Naive B cell (primary cell): ENCODE data around the gene LAMC1. TPM values are rescaled to one million over a fixed set of nuclear protein-coding genes. Genes with fewer than 3 reads are reported as not detected.

Source experiments
- ATAC-seq, 2 donors: fragments of 150-1000 bp; cut with Tn5 transposase; 2 replicates each; pipeline ENCODE4 v1.10.0; 2021; ENCODE audit warnings: low read depth in 2 of 2, mild to moderate bottlenecking in 2 of 2, moderate library complexity in 2 of 2
- DNase-seq: peaks from one replicate; pipeline ENCODE4 v3.0.0; 2022
- H3K27ac Mint-ChIP-seq, 6 donors: one replicate each; pipeline ENCODE4 v1.8.0; 2020 to 2022; ENCODE audit warnings: mild to moderate bottlenecking in 6 of 6, mixed read lengths in 6 of 6, moderate library complexity in 5 of 6, inconsistent platforms in 2 of 6
- H3K27me3 Mint-ChIP-seq, 3 donors: one replicate each; pipeline ENCODE4 v1.8.0; 2021 to 2022; ENCODE audit warnings: mixed read lengths in 3 of 3, mild to moderate bottlenecking in 1 of 3
- H3K36me3 Mint-ChIP-seq, 2 donors: one replicate each; pipeline ENCODE4 v1.8.0; 2020 to 2022; ENCODE audit warnings: mixed read lengths in 2 of 2, inconsistent platforms in 1 of 2, mild to moderate bottlenecking in 1 of 2
- H3K4me1 Mint-ChIP-seq, 3 donors: one replicate each; pipeline ENCODE4 v1.8.0; 2020 to 2022; ENCODE audit warnings: mixed read lengths in 3 of 3, inconsistent platforms in 1 of 3, mild to moderate bottlenecking in 1 of 3, moderate library complexity in 1 of 3
- H3K4me3 Mint-ChIP-seq, 8 donors: one replicate each; pipeline ENCODE4 v1.8.0; 2020 to 2022; ENCODE audit warnings: mild to moderate bottlenecking in 8 of 8, mixed read lengths in 8 of 8, moderate library complexity in 8 of 8, inconsistent platforms in 2 of 8
- H3K9me3 Mint-ChIP-seq, 7 donors: one replicate each; pipeline ENCODE4 v1.8.0; 2020 to 2022; ENCODE audit warnings: mixed read lengths in 7 of 7, mild to moderate bottlenecking in 5 of 7, inconsistent platforms in 2 of 7, moderate library complexity in 1 of 7
- polyA plus RNA-seq, 6 donors: library from polyadenylated mRNA; unstranded; fragments of 300-500 nt; fragmentation: Illumina TruSeq; gene quantifications; one replicate each; pipeline ENCODE4 v1.2.3, GENCODE V29; 2021; ENCODE audit warnings: low read depth in 6 of 6

Gene LAMC1
- polyA plus RNA-seq, 6 donors from 2014 or later: 5.9 to 17.6 (median 13.5) TPM

GRCh38 chr1:183125279-183125999 lies 102.2 kb downstream of the LAMC1 start:
- peak overlapping the region in 1 of 8 donors; percentile 25 for H3K4me3 Mint-ChIP-seq
- ATAC-seq (no peak), DNase-seq (no peak)
- H3K27ac Mint-ChIP-seq: peak overlapping the region in 1 of 6 donors; percentile 7
- peaks cover 42 to 52% of the 10 kb centered on the region in 2 donors for H3K36me3 Mint-ChIP-seq
- no peaks in the 10 kb centered on the region for H3K9me3 Mint-ChIP-seq
- H3K4me1 Mint-ChIP-seq: peaks cover 21 to 33% (median 29%) of the 10 kb centered on the region in 3 donors
- no peaks in the 10 kb centered on the region for H3K27me3 Mint-ChIP-seq

- H3K4me3 Mint-ChIP-seq: no peak overlapping the region
- H3K27me3 Mint-ChIP-seq: no peaks in the 10 kb centered on the region
- H3K9me3 Mint-ChIP-seq: no peaks in the 10 kb centered on the region
- DNase-seq: no peak
- peak overlapping the region in 1 of 6 donors; percentile 37 for H3K27ac Mint-ChIP-seq
- peaks cover 21 to 33% (median 29%) of the 10 kb centered on the region in 3 donors for H3K4me1 Mint-ChIP-seq
- ATAC-seq: no peak
- H3K36me3 Mint-ChIP-seq: peaks cover 42 to 52% of the 10 kb centered on the region in 2 donors
Measured at GRCh38 chr1:183126000-183126366, 102.8 kb downstream of the LAMC1 start.

DNA sequence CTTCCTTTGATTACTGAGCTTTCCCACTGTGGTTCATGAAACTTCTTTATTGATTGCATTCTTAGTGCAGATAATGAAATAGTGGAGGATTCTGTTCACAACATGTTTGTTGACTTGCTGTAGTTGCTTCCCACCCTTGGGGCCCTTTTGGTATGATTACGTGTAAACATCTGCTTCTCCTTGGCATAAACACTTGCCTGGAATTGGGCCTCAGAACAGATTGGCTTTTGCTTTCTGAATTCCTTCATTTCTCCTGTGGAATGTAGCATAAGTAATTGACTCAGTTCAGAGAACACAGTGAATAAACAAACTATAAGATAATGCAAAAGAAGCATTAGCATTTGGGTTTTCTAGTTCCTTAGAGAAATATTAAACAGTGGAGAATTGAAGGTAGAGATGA lies 103.3 kb downstream of the LAMC1 start:
- DNase-seq (no peak), ATAC-seq (no peak)
- Mint-ChIP-seq H3K27ac (no peak overlapping the region), H3K9me3 (no peaks in the 10 kb centered on the region), H3K4me1 (peaks cover 21 to 33% (median 29%) of the 10 kb centered on the region in 3 donors), H3K36me3 (peaks cover 40 to 52% of the 10 kb centered on the region in 2 donors), H3K27me3 (no peaks in the 10 kb centered on the region), H3K4me3 (no peak overlapping the region)

GRCh38 chr1:183129921-183130690 lies 106.9 kb downstream of the LAMC1 start:
- Mint-ChIP-seq H3K27ac (peak overlapping the region in 1 of 6 donors; percentile 74), H3K4me3 (no peak overlapping the region), H3K27me3 (no peaks in the 10 kb centered on the region), H3K36me3 (peaks cover 45 to 50% of the 10 kb centered on the region in 2 donors), H3K4me1 (peaks cover 2 to 9% (median 4%) of the 10 kb centered on the region in 3 donors), H3K9me3 (no peaks in the 10 kb centered on the region)
- ATAC-seq (no peak), DNase-seq (no peak)

DNA sequence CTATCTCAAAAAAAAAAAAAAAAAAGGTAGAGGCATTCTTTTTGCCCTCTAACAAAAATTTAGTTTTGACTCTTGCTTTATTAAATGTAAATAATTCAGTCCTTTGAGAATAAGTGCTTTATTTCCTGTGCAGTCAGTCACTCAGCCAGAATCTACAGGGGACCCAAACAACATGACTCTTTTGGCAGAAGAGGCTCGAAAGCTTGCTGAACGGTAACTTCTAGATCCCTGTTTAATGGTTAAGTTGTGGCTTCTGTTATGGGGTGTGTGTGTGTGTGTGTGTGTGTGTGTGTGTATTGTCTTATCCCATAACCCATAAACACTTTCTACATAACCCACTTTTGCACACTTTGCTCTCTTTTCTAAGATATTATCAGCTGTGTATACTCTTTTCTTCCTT lies 107.9 kb downstream of the LAMC1 start:
- no peak overlapping the region for H3K27ac Mint-ChIP-seq
- H3K4me1 Mint-ChIP-seq: peaks cover 2 to 9% (median 4%) of the 10 kb centered on the region in 3 donors
- H3K4me3 Mint-ChIP-seq: no peak overlapping the region
- no peak for ATAC-seq
- no peak for DNase-seq
- H3K27me3 Mint-ChIP-seq: no peaks in the 10 kb centered on the region
- no peaks in the 10 kb centered on the region for H3K9me3 Mint-ChIP-seq
- peaks cover 52 to 53% of the 10 kb centered on the region in 2 donors for H3K36me3 Mint-ChIP-seq

DNA sequence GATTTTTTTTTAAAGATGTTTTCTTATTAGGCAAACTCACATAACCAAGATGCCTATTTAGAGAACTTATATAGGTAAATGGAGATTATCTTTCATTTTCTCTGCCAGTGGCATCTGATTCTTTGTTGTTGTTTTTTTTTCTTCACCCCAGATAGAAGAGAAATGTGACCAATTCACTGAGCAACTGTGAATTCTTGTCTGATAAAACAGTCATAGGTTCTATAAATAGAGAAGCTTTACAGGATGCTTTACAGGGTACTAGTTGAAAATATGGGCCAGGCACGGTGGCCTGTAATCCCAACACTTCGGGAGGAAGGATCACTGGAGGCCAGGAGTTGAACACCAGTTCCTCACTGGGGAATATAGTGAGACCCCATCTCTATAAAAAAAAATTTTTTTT lies 112.1 kb downstream of the LAMC1 start:
- H3K27me3 Mint-ChIP-seq: no peaks in the 10 kb centered on the region
- DNase-seq (no peak), ATAC-seq (no peak)
- no peak overlapping the region for H3K4me3 Mint-ChIP-seq
- no peaks in the 10 kb centered on the region for H3K4me1 Mint-ChIP-seq
- peak overlapping the region in 1 of 6 donors; percentile 19 for H3K27ac Mint-ChIP-seq
- no peaks in the 10 kb centered on the region for H3K9me3 Mint-ChIP-seq
- peaks cover 30 to 51% of the 10 kb centered on the region in 2 donors for H3K36me3 Mint-ChIP-seq

GRCh38 chr1:183137782-183138181 lies 114.6 kb downstream of the LAMC1 start:
- Mint-ChIP-seq H3K4me1 (no peaks in the 10 kb centered on the region), H3K9me3 (no peaks in the 10 kb centered on the region), H3K27me3 (no peaks in the 10 kb centered on the region), H3K36me3 (peaks cover 29 to 43% of the 10 kb centered on the region in 2 donors), H3K4me3 (no peak overlapping the region), H3K27ac (peak overlapping the region in 1 of 6 donors; percentile 33)
- no peak for ATAC-seq
- no peak for DNase-seq

DNA sequence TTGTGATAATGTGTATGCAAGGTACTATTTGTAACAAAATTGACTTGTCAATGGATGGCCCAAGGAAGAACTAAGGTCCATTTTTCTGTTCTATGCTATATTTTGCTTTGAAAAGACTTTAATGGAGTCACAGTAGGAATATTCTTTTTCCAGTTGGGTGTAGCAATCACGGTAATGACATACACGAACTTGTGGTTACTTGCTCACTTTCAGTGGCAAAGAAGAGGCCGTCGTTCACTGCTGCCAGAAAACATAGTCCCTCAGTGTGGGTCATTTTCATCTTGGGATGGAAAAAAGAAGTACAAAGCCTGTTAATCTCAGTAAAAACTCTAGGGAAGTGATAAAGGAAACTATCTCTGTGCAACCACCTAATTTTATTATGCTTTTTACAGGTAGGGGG lies 115.1 kb downstream of the LAMC1 start:
- Mint-ChIP-seq H3K27ac (peak overlapping the region in 1 of 6 donors; percentile 37), H3K4me3 (no peak overlapping the region), H3K9me3 (no peaks in the 10 kb centered on the region), H3K4me1 (no peaks in the 10 kb centered on the region), H3K27me3 (no peaks in the 10 kb centered on the region), H3K36me3 (peaks cover 31 to 41% of the 10 kb centered on the region in 2 donors)
- no peak for ATAC-seq
- no peak for DNase-seq

DNA sequence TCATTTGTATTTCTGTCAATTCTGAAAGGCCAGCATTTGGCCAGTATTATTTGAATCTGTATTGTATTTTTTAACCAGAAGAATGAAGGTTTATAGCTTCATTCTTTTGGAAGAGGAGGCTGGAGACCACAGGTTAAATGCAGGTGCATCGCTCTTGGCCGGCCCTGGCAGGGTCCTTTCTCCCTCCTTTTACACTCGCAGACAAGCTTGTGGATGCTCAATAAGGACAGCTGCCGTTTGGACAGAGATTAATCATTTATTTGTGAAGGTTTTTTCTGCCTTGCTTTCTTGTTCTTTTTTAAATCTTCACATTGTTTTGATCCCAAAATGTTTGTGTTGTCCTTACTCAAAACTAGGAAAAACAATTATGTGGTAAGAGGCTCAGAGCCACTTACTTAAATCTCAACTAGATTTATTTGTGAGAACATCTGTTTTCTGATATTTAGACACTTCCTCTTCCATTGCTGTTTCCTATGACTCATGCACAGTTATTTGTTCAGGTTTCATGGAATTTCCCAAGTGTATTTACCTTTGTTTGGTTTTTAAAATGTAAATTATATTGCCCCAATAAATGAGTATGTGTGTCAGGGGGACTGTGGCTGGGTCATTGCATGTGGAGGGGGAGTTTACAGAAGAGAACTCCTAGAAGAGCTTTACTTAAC lies 116.2 kb downstream of the LAMC1 start:
- H3K27ac Mint-ChIP-seq: peak overlapping the region in 4 of 6 donors; percentile 9 to 68 (median 53)

DNA sequence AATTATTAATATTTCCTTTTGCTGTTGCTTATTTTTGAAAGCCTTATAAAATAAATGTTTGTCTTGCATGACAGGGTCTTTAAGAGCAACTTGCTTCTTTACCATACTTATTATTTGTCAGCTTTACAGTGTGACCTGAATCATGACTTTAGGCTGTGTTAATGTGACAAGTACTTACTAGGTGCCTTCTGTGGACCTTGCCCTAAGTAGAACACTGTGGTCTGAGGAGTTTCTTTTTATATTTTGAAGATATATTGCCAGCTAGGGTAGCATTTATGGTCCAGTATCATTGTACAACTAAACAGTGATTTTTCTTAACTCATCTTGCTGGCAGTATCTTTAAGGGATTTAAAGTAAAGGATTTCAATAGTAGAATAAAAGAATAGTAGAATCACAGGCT lies 117.4 kb downstream of the LAMC1 start:
- H3K4me3 Mint-ChIP-seq: no peak overlapping the region
- peaks cover 16 to 23% of the 10 kb centered on the region in 2 donors for H3K36me3 Mint-ChIP-seq
- H3K9me3 Mint-ChIP-seq: no peaks in the 10 kb centered on the region
- no peaks in the 10 kb centered on the region for H3K4me1 Mint-ChIP-seq
- H3K27me3 Mint-ChIP-seq: no peaks in the 10 kb centered on the region
- DNase-seq (no peak), ATAC-seq (no peak)
- H3K27ac Mint-ChIP-seq: peak overlapping the region in 3 of 6 donors; percentile 39 to 63 (median 55)

More for the DNA sequence above, 116.2 kb downstream of the LAMC1 start:
- H3K4me1 Mint-ChIP-seq: no peaks in the 10 kb centered on the region
- ATAC-seq (no peak), DNase-seq (no peak)
- no peak overlapping the region for H3K4me3 Mint-ChIP-seq
- no peaks in the 10 kb centered on the region for H3K27me3 Mint-ChIP-seq
- H3K9me3 Mint-ChIP-seq: no peaks in the 10 kb centered on the region
- H3K36me3 Mint-ChIP-seq: peaks cover 21 to 33% of the 10 kb centered on the region in 2 donors

- ATAC-seq (no peak), DNase-seq (no peak)
- Mint-ChIP-seq H3K36me3 (peaks cover 9 to 10% of the 10 kb centered on the region in 2 donors), H3K4me1 (no peaks in the 10 kb centered on the region), H3K4me3 (no peak overlapping the region), H3K27me3 (no peaks in the 10 kb centered on the region), H3K27ac (peak overlapping the region in 2 of 6 donors; percentile 11 to 39), H3K9me3 (no peaks in the 10 kb centered on the region)
Measured at GRCh38 chr1:183142171-183142570, 119.0 kb downstream of the LAMC1 start.

GRCh38 chr1:183143576-183144315 lies 120.5 kb downstream of the LAMC1 start:
- Mint-ChIP-seq H3K27me3 (no peaks in the 10 kb centered on the region), H3K36me3 (peaks cover 0 to 9% of the 10 kb centered on the region in 2 donors), H3K27ac (peak overlapping the region in 2 of 6 donors; percentile 40 to 73), H3K4me1 (no peaks in the 10 kb centered on the region), H3K4me3 (no peak overlapping the region), H3K9me3 (no peaks in the 10 kb centered on the region)
- ATAC-seq (no peak), DNase-seq (no peak)

DNA sequence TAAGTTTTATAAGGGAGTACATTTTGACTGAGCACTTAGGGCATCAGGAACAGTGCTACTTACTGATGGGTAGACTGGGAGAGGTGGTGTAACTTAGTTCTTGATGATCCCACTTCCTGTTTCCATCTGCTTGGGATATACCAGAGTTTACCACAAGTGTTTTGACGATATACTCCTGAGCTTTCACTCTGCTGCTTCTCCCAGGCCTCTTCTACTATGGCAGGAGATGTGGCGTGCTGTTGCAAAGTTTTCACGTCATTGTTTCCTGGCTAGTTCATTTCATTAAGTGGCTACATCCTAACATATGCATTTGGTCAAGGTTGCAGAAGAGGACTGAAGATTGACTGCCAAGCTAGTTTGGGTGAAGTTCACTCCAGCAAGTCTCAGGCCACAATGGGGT lies 121.5 kb downstream of the LAMC1 start:
- H3K4me1 Mint-ChIP-seq: no peaks in the 10 kb centered on the region
- H3K27ac Mint-ChIP-seq: no peak overlapping the region
- DNase-seq (no peak), ATAC-seq (no peak)
- no peaks in the 10 kb centered on the region for H3K9me3 Mint-ChIP-seq
- H3K36me3 Mint-ChIP-seq: peaks cover 0 to 9% of the 10 kb centered on the region in 2 donors
- no peak overlapping the region for H3K4me3 Mint-ChIP-seq
- H3K27me3 Mint-ChIP-seq: no peaks in the 10 kb centered on the region
